Caco-2 (cell line): ENCODE measurements around the gene IL1RAPL1. TPM values are rescaled to one million over a fixed set of nuclear protein-coding genes. Genes with fewer than 3 reads are reported as not detected.

Experiments
- BruUV-seq: library from RNA; stranded (reverse); fragments of 400-500 nt; replicated peaks from 2 replicates; lab custom pipeline; 2021; lab: Mats Ljungman, UMichigan
- CTCF ChIA-PET: fragments of 300-600 bp; sonication (Branson Sonifier 250); formaldehyde crosslinking; loops from one replicate; lab custom pipeline; 2022; ENCODE audit warnings: antibody characterized with exemption; lab: Charles Lee
- POLR2A ChIA-PET: fragments of 300-600 bp; sonication (Branson Sonifier 250); formaldehyde crosslinking; loops from one replicate; lab custom pipeline; 2022; ENCODE audit warnings: antibody characterized with exemption; lab: Charles Lee
- DNase-seq, 2 experiments: peaks; one replicate each; pipeline versions ENCODE4 v3.0.0 to v3.0.0-alpha.2; 2020 to 2022
- H3K27me3 ChIP-seq: replicated peaks from 2 replicates; pipeline ENCODE4 v1.6.0; 2011; ENCODE audit warnings: low read length; ENCODE audit not compliant: control insufficient read depth, insufficient read depth
- H3K36me3 ChIP-seq: 2 replicates; pipeline ENCODE4 v1.5.1; 2011; ENCODE audit warnings: low read length; ENCODE audit not compliant: control insufficient read depth, insufficient read depth
- H3K4me1 ChIP-seq: fragments of 250-450 bp; sonication (Bioruptor Pico); 2 replicates; pipeline ENCODE4 v1.5.1; 2020; ENCODE audit warnings: mild to moderate bottlenecking
- H3K4me3 ChIP-seq: 2 replicates; pipeline ENCODE4 v1.5.1; 2011; ENCODE audit warnings: low read depth, mild to moderate bottlenecking, control low read depth, low read length
- H3K9me3 ChIP-seq: fragments of 250-450 bp; sonication (Bioruptor Pico); 2 replicates; pipeline ENCODE4 v1.5.1; 2020; ENCODE audit warnings: mild to moderate bottlenecking, moderate library complexity
- H3K27ac Mint-ChIP-seq: one replicate; pipeline ENCODE4 v1.8.0; 2022; ENCODE audit warnings: mixed read lengths; ENCODE audit not compliant: unreplicated experiment
- H3K27me3 Mint-ChIP-seq: one replicate; pipeline ENCODE4 v1.8.0; 2022; ENCODE audit warnings: mixed read lengths; ENCODE audit not compliant: insufficient read depth, unreplicated experiment
- H3K36me3 Mint-ChIP-seq: one replicate; pipeline ENCODE4 v1.8.0; 2022; ENCODE audit warnings: mild to moderate bottlenecking, mixed read lengths; ENCODE audit not compliant: insufficient read depth, unreplicated experiment
- H3K4me1 Mint-ChIP-seq: one replicate; pipeline ENCODE4 v1.8.0; 2022; ENCODE audit warnings: low read depth, mixed read lengths; ENCODE audit not compliant: unreplicated experiment
- H3K4me3 Mint-ChIP-seq: one replicate; pipeline ENCODE4 v1.8.0; 2022; ENCODE audit warnings: mild to moderate bottlenecking, moderate library complexity, mixed read lengths; ENCODE audit not compliant: unreplicated experiment
- H3K9me3 Mint-ChIP-seq: one replicate; pipeline ENCODE4 v1.8.0; 2022; ENCODE audit warnings: mixed read lengths; ENCODE audit not compliant: unreplicated experiment
- intact Hi-C: fragments of 100-400 bp; cut with micrococcal nuclease; formaldehyde crosslinking; loops from one replicate; pipeline ENCODE4 v1.10.0; 2022; ENCODE audit not compliant: unreplicated experiment
- total RNA-seq: library from RNA; stranded (reverse); gene quantifications from 2 replicates; pipeline ENCODE4 v1.2.3, GENCODE V29; 2022
- TF ChIP-seq, protein P1 (sequence below), 2 experiments: fragments of 200-600 bp in 1 of 2; IDR thresholded peaks; 1 replicate in 1 of 2; 2 replicates in 1 of 2; pipeline versions ENCODE4 v1.5.1 to v1.8.0; 2011 to 2022; ENCODE audit warnings: antibody characterized with exemption in 1 of 2, control low read depth in 1 of 2, inconsistent platforms in 1 of 2, low read depth in 1 of 2, low read length in 1 of 2, mild to moderate bottlenecking in 1 of 2, moderate library complexity in 1 of 2; ENCODE audit not compliant: insufficient read depth in 1 of 2, severe bottlenecking in 1 of 2, unreplicated experiment in 1 of 2

The IL1RAPL1 gene
- total RNA-seq, 1 experiment from 2014 or later, result not detected

DNA sequence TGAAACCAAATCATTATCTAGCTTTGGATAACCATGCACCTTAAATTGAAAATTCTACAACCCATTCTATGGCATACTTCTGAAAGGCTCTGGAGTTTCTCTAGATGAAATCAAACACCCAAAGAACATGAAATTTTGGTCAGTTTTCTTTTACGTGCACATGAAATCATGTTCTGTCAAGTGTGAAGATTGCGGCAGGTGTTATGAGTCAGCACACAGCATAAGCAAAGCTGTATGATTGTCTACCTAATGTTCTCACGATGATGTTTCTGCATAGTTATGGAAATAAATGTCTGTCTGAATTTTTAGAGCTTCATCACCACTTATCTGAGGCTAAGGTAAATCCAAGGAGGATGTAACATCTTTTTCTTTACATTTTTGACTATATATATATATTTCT lies 495.3 kb downstream of the IL1RAPL1 start:
- Mint-ChIP-seq H3K36me3 (no peaks in the 10 kb centered on the region), H3K4me1 (no peaks in the 10 kb centered on the region), H3K4me3 (no peak overlapping the region), H3K27ac (no peak overlapping the region), H3K9me3 (no peaks in the 10 kb centered on the region), H3K27me3 (no peaks in the 10 kb centered on the region)
- no peak for DNase-seq
- BruUV-seq, result no TSS peak
- ChIA-PET POLR2A (no interaction called here), CTCF (no interaction called here)
- intact Hi-C loops, result no loop called here
- TF ChIP-seq, protein P1, sequence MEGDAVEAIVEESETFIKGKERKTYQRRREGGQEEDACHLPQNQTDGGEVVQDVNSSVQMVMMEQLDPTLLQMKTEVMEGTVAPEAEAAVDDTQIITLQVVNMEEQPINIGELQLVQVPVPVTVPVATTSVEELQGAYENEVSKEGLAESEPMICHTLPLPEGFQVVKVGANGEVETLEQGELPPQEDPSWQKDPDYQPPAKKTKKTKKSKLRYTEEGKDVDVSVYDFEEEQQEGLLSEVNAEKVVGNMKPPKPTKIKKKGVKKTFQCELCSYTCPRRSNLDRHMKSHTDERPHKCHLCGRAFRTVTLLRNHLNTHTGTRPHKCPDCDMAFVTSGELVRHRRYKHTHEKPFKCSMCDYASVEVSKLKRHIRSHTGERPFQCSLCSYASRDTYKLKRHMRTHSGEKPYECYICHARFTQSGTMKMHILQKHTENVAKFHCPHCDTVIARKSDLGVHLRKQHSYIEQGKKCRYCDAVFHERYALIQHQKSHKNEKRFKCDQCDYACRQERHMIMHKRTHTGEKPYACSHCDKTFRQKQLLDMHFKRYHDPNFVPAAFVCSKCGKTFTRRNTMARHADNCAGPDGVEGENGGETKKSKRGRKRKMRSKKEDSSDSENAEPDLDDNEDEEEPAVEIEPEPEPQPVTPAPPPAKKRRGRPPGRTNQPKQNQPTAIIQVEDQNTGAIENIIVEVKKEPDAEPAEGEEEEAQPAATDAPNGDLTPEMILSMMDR (IDR thresholded peaks at IDR 0.05; ENCODE audit: insufficient read depth in 1 of 2, low read depth in 1 of 2, low read length in 1 of 2, severe bottlenecking in 1 of 2, unreplicated experiment in 1 of 2), result no peak
- no peaks in the 10 kb centered on the region for H3K4me1 ChIP-seq
- H3K36me3 ChIP-seq, result no peaks in the 10 kb centered on the region
- no peak overlapping the region for H3K4me3 ChIP-seq
- no peaks in the 10 kb centered on the region for H3K27me3 ChIP-seq
- H3K9me3 ChIP-seq, result no peaks in the 10 kb centered on the region

DNA sequence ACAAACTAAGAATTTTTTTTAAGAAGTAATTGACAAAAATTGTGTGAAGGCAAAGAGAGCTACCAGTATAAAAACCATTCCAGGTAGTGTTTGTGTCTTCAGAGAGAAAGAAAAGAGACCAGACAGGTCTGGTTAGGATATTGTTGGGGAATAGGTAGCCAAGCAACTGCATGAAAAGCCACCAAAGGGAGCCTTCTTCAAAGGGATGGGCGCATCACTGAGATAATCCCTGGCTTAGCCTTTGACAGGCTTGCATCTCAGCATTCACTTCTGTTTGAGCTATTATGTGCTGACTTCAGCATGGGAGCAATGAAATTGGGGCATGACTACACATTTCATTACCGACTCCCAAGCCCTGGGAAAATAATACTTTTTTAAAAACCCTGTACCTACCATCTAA lies 496.6 kb downstream of the IL1RAPL1 start:
- TF ChIP-seq, protein P1 (IDR thresholded peaks at IDR 0.05; ENCODE audit: insufficient read depth in 1 of 2, low read depth in 1 of 2, low read length in 1 of 2, severe bottlenecking in 1 of 2, unreplicated experiment in 1 of 2), result no peak
- Histone ChIP-seq H3K36me3 (no peaks in the 10 kb centered on the region), H3K4me3 (no peak overlapping the region), H3K27me3 (no peaks in the 10 kb centered on the region), H3K4me1 (no peaks in the 10 kb centered on the region), H3K9me3 (no peaks in the 10 kb centered on the region)
- no peak overlapping the region for H3K4me3 Mint-ChIP-seq
- BruUV-seq, result no TSS peak
- intact Hi-C loops, result no loop called here
- H3K27ac Mint-ChIP-seq, result no peak overlapping the region
- H3K4me1 Mint-ChIP-seq, result no peaks in the 10 kb centered on the region
- H3K9me3 Mint-ChIP-seq, result no peaks in the 10 kb centered on the region
- peak; percentile 8 to 21 for DNase-seq
- no peaks in the 10 kb centered on the region for H3K27me3 Mint-ChIP-seq
- ChIA-PET POLR2A (no interaction called here), CTCF (no interaction called here)
- H3K36me3 Mint-ChIP-seq, result no peaks in the 10 kb centered on the region

DNA sequence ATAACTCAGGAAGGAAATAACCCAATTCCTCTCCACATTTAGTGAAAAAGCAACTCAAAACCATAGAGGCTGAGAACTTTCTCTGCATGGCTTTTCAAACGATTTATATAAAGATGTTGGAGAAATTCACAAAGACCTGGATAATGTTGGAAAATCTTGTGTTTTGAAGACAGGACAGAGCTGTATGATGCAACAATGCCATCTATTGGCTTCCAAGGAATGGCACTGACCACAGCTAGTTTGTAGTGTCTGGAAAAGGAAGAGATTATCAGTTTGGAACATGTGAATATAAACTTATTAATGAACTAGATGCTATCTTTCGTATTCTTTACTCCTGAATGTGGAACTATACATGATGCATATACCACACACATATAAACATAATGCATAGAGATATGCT lies 503.6 kb downstream of the IL1RAPL1 start:
- no peaks in the 10 kb centered on the region for H3K4me1 Mint-ChIP-seq
- Histone ChIP-seq H3K4me1 (no peaks in the 10 kb centered on the region), H3K36me3 (no peaks in the 10 kb centered on the region), H3K4me3 (no peak overlapping the region), H3K27me3 (no peaks in the 10 kb centered on the region), H3K9me3 (no peaks in the 10 kb centered on the region)
- ChIA-PET POLR2A (no interaction called here), CTCF (interaction anchor here (0.6 kb wide), 1 partner anchor 913 kb away, joined by 3 read pairs; no protein-coding TSS in a partner anchor)
- H3K36me3 Mint-ChIP-seq, result no peaks in the 10 kb centered on the region
- no peak overlapping the region for H3K4me3 Mint-ChIP-seq
- peak in 1 of 2 experiments; percentile 2 for DNase-seq
- TF ChIP-seq, protein P1 (IDR thresholded peaks at IDR 0.05; ENCODE audit: insufficient read depth in 1 of 2, low read depth in 1 of 2, low read length in 1 of 2, severe bottlenecking in 1 of 2, unreplicated experiment in 1 of 2), result peak in 1 of 2 experiments; percentile 40
- intact Hi-C loops, result loop anchor here (2.0 to 10.0 kb wide), 2 partner anchors 504 to 916 kb away; partner anchors contain the start of gene IL1RAPL1
- BruUV-seq, result no TSS peak
- H3K9me3 Mint-ChIP-seq, result no peaks in the 10 kb centered on the region
- no peak overlapping the region for H3K27ac Mint-ChIP-seq
- no peaks in the 10 kb centered on the region for H3K27me3 Mint-ChIP-seq
